ENCODE results near the gene UBP1. TPM values are rescaled to one million over a fixed set of nuclear protein-coding genes. Genes with fewer than 3 reads are reported as not detected.
"Not testable (repeated sequence)": the region's sequence is repeated elsewhere in the genome, so short reads cannot be mapped to it uniquely, and the experiment has no call there.

UBP1 gene
- total RNA-seq, 1 donor from 2014 or later: 81.9 TPM

DNA sequence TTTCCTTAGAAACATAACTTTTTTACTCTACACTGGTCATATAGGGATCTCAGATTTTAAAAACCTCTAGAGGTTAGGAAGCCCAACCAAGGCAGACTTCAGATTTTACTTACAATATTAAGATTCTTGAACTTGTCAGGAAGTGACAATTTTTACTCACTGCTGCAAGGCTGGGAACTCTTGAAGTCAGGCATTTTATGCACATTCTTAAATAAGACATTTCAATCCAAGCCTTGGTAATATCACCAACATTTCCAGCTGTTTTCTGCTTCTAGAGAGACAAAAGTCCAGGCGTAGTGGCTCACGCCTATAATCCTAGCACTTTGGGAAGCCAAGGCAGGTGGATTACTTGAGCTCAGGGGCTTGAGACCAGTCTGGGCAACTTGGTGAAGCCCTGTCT is 33.6 kb upstream of the UBP1 start:
- Mint-ChIP-seq H3K27me3 (ENCODE audit: low read depth) (no peaks in the 10 kb centered on the region), H3K9me3 (no peaks in the 10 kb centered on the region), H3K36me3 (ENCODE audit: low read depth) (peaks cover 2% of the 10 kb centered on the region), H3K27ac (ENCODE audit: unreplicated experiment) (no peak overlapping the region), H3K4me3 (no peak overlapping the region), H3K4me1 (no peaks in the 10 kb centered on the region)
- DNase-seq (ENCODE audit: low read depth, low spot score): no peak
- TF ChIP-seq CTCF (conservative IDR thresholded peaks at IDR 0.05): no peak

GRCh38 chr3:33467786-33468185 is 27.6 kb upstream of the UBP1 start:
- DNase-seq (ENCODE audit: low read depth, low spot score): no peak
- Mint-ChIP-seq H3K4me1 (no peaks in the 10 kb centered on the region), H3K27ac (ENCODE audit: unreplicated experiment) (no peak overlapping the region), H3K36me3 (ENCODE audit: low read depth) (peaks cover 20% of the 10 kb centered on the region), H3K27me3 (ENCODE audit: low read depth) (no peaks in the 10 kb centered on the region), H3K4me3 (no peak overlapping the region), H3K9me3 (peaks cover 7% of the 10 kb centered on the region)
- TF ChIP-seq CTCF (conservative IDR thresholded peaks at IDR 0.05): no peak

DNA sequence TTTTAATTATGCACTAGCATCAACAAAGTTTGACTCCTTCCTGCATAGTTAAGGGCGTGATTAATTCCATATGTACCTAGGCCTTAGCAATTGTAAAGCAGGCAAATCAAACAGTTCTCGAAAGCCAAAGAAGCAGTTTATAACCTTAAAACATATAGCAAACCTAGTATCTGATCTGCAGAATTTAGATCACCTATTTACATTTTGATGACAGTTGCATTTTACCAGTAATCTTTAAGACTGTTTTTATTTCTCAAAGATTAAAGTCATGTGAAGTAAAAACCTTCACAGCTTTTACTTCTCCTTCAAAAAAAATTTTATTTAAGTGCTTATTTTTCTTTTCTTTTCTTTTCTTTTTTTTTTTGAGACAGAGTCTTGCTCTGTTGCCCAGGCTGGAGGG is 20.9 kb upstream of the UBP1 start:
- TF ChIP-seq CTCF (conservative IDR thresholded peaks at IDR 0.05): no peak
- H3K36me3 Mint-ChIP-seq (ENCODE audit: low read depth): peaks cover 37% of the 10 kb centered on the region
- no peak overlapping the region for H3K4me3 Mint-ChIP-seq
- H3K9me3 Mint-ChIP-seq: peaks cover 20% of the 10 kb centered on the region
- H3K27ac Mint-ChIP-seq (ENCODE audit: unreplicated experiment): no peak overlapping the region
- no peaks in the 10 kb centered on the region for H3K4me1 Mint-ChIP-seq
- no peak for DNase-seq (ENCODE audit: low read depth, low spot score)
- H3K27me3 Mint-ChIP-seq (ENCODE audit: low read depth): no peaks in the 10 kb centered on the region

GRCh38 chr3:33459577-33459976 is 19.4 kb upstream of the UBP1 start:
- not testable (repeated sequence) for H3K4me3 Mint-ChIP-seq

DNA sequence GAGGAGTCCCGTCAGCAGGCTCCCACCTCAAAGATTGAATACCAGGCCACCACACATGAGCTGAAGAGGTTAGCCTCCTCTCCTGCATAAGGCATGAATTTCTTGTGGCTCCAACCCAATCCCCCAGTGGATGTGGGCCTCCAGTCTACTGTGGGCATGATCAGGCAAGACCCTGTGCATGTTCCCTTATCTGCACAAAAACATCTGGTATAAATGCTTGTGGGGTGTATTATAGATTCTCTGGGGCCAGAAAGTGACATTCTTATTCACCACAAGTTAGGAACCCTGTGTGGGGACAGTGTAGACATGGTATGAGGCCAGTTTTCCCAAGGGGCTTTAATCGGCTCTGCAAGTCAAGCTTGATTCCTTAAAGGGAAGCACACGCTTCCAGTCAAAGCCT is 18.2 kb upstream of the UBP1 start:
- no peaks in the 10 kb centered on the region for H3K27me3 Mint-ChIP-seq (ENCODE audit: low read depth)
- H3K27ac Mint-ChIP-seq (ENCODE audit: unreplicated experiment): no peak overlapping the region
- no peak overlapping the region for H3K4me3 Mint-ChIP-seq
- peaks cover 57% of the 10 kb centered on the region for H3K36me3 Mint-ChIP-seq (ENCODE audit: low read depth)
- no peak for DNase-seq (ENCODE audit: low read depth, low spot score)
- no peak for TF ChIP-seq CTCF (conservative IDR thresholded peaks at IDR 0.05)
- H3K4me1 Mint-ChIP-seq: no peaks in the 10 kb centered on the region
- peaks cover 24% of the 10 kb centered on the region for H3K9me3 Mint-ChIP-seq

More at GRCh38 chr3:33459577-33459976, 19.4 kb upstream of the UBP1 start:
- DNase-seq (ENCODE audit: low read depth, low spot score); H3K27me3 Mint-ChIP-seq (ENCODE audit: low read depth); H3K27ac Mint-ChIP-seq (ENCODE audit: unreplicated experiment); H3K4me1 Mint-ChIP-seq: not testable (repeated sequence)
- peaks cover 20% of the 10 kb centered on the region for H3K9me3 Mint-ChIP-seq
- H3K36me3 Mint-ChIP-seq (ENCODE audit: low read depth): peaks cover 52% of the 10 kb centered on the region

GRCh38 chr3:33456756-33457155 is 16.6 kb upstream of the UBP1 start:
- H3K27me3 Mint-ChIP-seq (ENCODE audit: low read depth): no peaks in the 10 kb centered on the region
- H3K9me3 Mint-ChIP-seq: peaks cover 19% of the 10 kb centered on the region
- no peaks in the 10 kb centered on the region for H3K4me1 Mint-ChIP-seq
- DNase-seq (ENCODE audit: low read depth, low spot score): no peak
- no peak for TF ChIP-seq CTCF (conservative IDR thresholded peaks at IDR 0.05)
- H3K27ac Mint-ChIP-seq (ENCODE audit: unreplicated experiment): no peak overlapping the region
- H3K36me3 Mint-ChIP-seq (ENCODE audit: low read depth): peaks cover 61% of the 10 kb centered on the region
- no peak overlapping the region for H3K4me3 Mint-ChIP-seq

Measured in neural crest cell (in vitro differentiated cells).